GM21526 (cell line): ENCODE data around the gene FAM153A.
"Not testable (repeated sequence)": the region's sequence is repeated elsewhere in the genome, so short reads cannot be mapped to it uniquely, and the experiment has no call there.

Source experiments
- ATAC-seq: cut with Tn5 transposase; IDR thresholded peaks from one replicate; pipeline ENCODE4 v1.9.1; 2021; ENCODE audit warnings: moderate library complexity; ENCODE audit not compliant: unreplicated experiment, low FRiP score

Gene FAM153A

DNA sequence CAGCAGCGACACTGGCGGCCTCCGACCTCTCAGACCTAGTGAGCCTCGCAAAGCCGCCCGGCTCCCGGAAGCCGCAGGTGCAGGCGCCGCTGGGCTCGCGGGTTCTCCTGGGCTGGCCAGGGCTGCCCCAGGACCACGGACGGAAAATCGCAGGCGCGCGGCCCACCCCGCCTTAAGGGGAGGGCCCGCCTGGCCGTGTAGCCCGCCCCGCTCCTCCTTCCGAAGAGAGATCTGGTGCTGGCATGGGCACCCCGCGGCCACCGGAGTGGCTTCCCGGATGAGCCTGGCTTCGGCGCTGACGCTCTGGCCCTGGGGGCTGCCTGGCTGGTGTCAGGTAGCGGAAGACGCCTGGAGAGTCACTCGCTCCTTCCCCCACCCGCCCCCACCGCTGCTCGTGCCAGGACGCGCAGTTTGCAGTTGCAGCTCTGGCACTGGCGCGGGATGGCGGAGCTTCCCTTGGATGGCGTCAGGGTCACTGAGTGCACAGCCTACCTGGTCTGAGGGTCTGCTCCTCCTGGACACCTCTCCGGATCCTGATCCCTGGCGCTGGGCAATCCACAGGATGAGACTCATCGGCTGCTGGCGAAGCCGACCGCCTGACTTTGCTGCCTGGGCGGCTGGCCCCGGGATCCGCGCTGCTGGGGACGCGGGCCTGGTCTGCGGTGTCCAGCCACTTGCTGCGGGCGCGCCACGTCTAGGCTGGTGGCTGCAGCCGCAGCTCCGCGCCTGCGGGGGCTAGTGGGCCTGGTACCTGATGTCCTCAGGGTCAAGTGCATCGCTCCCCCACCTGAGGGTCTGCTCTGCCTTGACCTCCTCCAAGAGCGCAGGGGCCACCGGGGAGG is at the start of gene FAM153A:
Gene FAM153A, minus strand, starts transcription at position 108 of the 842 bp plus-strand sequence.
- not testable (repeated sequence) for ATAC-seq

DNA sequence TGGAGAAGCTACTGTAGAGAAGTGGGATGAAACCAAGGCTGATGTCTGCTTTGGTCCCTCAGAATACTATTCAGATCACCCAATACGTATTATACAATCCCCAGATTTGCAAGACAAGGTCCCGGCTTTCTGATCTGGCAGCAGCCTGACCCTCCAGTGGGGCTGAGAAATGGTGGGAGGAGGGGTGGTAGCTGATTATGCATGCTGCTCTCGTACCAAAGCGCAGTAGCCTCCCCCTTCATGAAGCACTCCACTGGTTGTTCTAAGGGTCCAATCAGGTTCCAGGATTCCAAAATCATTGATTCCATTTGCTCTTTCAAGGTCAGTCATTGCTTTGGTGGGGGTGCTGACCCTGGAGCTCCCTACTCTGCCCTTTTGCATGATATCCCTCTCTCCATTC is 49.6 kb upstream of the FAM153A start:
- ATAC-seq, result not testable (repeated sequence)

DNA sequence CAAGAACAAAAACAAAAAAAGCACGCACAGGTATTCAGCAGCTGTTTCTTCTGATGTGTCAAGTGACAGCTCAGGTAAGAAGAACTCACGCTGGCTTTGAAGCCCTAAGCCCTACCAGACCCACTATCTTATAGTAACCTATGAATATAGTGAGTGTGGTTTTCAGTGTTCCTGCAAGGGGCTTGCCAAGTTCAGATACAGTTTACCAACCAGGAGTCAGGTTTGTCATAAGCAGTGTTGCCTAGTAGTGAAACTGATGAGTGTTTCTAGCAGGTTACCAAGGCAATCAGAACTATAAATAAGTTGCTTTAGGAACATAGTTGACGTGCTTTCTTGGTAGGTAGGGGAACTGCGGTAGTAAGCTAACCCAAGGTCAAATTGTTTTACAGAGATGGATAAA is 43.4 kb upstream of the FAM153A start:
- not testable (repeated sequence) for ATAC-seq

DNA sequence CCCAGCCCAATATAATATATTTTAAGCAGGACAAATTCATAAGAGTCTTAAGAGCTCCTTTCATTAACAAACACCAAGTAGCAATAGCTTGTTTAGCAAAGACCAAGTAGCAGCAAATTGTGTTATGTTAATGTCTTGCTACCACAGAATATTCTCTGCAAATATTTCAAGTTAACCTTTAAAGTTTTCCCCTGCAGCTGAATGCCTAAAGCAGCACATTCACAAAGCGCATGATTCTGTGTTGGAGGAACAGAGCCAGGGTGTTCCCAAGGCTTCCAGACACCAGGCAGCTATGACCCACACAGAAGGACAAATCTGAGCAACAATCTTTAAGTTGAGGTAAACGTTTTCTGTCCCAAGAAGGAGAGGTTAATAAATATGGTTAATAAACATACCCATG is 42.1 kb upstream of the FAM153A start:
- not testable (repeated sequence) for ATAC-seq

DNA sequence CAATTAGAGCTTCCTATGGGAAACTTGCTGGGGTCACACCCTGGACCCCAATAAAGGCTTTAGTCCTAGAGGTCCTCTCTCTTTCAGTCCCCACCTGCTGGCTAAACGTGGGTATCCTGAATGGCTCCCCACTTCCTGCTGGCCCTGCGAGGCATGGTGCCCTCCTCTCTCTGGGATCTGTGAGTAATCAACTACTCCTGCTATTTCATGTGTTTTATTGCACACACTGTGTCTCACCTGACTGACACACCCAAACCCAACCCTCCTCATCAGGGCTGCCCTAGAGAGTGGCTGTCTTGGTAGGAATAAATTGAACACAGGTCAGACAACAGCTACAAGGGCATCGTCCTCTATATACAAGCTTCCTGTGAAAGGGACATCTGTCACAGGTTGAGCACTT is 39.8 kb upstream of the FAM153A start:
- ATAC-seq, result not testable (repeated sequence)

DNA sequence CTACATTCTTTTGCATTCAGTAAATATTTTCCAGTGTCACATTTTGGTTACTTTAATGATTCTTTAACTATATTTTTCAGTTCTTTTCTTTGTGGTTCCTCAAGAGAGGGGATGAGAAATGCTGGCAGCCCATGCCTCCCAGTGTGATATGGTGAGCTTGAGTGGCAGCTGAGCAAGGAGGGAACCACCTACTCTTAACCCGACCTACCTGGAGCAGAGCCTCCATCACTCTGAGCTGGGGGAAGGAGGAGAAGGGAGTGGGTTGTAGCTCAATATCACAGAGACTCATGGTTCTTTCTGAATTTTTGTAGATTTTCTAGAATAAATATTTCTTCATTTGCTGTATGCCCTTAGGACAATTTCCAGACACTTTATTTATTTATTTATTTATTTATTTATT is 37.0 kb upstream of the FAM153A start:
- ATAC-seq, result not testable (repeated sequence)

DNA sequence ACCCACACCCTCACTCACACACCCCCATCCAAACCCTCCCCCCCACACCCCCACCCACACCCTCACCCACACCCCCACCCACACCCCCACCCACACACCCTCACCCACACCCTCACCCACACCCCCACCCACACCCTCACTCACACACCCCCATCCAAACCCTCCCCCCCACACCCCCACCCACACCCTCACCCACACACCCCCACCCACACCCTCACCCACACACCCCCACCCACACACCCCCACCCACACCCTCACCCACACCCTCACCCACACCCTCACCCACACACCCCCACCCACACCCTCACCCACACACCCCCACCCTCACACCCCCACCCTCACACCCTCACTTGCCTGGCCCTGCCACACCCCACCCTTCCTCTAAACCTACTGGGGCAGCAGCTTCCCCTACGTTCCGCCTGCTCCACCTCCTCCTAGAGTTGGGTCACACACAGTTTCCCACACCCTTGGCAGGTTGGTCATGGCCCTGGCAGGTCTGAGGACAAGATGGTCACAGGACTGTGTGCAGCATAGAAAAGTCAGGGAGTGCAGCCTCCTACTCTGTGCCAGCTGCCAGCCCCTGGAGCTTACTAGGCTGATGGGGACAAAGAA is 30.2 kb upstream of the FAM153A start:
- ATAC-seq, result not testable (repeated sequence)

DNA sequence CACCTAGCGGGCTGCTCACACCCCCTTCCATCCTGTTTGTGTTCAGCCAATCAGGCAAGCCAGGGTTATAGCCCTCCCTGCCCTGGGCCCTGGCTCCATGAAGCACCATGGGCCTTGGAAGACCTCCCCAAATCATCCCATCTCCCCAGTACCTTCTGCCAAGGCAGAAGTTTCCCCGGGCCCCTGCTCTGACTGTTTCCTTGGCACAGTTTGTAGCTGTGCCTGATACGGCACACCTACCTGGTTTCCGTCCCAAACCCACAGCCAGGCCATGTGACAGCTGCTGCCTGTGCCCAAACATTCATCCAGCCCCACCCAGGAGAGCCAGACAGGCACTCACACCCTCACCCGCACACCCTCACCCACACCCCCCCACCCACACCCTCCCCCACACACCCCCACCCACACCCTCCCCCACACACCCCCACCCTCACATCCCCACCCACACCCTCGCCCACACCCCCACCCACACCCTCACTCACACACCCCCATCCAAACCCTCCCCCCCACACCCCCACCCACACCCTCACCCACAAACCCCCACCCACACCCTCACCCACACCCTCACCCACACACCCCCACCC is 29.6 kb upstream of the FAM153A start:
- ATAC-seq, result not testable (repeated sequence)

DNA sequence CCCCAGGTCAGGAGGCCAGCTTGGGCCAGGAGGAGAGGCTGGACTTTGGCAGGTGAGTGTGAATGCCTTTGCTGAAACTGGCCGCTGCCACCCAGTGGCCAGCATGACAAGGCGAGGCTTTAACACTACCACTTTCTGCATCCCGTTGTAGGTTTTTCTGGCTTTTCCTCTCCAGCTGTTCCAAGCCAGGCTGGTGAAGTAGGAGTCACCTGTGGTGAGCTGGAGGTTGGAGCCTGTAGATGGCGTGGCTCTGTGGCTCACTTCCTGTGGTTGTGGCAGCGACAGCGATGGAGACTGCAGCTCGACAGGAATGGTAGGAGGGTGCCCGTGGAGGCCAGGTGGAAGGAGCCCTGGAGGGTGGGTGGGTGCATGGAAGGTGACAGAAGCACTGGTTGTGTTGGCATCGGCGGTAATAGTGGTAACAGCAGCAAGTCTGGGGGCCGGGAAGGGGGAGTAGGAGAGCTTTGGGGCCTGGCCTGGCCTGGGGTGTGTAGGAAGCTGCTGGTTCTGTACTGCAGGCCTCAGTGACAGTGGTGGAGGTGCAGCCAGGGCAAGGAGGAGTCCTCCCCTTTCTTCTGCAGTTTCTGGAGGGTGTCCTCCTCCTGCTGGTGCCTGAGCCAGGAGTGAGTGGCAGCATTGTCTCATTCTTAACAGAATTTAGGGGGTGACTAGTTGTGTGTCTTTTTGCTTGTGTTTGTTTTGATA is 26.7 kb upstream of the FAM153A start:
- ATAC-seq, result not testable (repeated sequence)

DNA sequence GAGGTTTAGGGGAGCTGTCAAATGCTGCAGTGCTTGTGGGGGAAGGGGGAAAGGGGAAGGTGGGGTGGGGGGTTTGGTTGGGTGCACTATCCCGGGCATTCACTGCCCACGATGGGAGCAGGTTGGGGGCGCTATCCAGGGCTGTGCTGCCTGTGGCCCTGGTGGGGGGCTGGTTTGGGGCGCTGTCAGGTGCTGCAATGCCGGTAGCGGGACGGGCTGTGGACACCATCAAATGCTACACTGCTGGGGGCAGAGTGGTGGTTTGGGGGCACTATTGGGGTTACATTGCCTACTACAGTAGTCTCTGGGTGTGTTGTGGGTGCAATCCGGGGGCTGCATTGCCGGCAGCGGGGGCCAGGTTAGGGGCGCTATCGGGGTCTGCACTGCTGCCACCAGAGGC is 25.7 kb upstream of the FAM153A start:
- ATAC-seq, result not testable (repeated sequence)

DNA sequence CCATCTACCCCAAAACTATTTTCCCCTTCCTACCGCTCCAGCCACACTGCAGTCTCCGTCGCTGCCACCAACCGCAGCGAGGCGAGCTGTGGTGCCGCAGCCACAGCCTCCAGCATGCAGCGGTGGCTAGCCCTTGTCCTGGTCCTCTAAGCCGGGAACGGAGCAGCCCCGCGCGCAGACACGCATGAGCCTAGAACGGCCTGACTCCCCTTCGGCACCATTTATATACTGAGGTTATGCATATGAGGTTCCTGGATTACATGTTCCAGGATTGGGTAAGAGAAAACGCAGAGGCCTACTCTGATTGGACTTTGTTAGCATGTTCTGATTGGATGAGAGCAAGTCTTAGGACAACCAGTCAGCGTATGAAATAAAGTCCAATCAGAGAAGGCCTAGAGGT is 24.6 kb upstream of the FAM153A start:
- ATAC-seq, result not testable (repeated sequence)

DNA sequence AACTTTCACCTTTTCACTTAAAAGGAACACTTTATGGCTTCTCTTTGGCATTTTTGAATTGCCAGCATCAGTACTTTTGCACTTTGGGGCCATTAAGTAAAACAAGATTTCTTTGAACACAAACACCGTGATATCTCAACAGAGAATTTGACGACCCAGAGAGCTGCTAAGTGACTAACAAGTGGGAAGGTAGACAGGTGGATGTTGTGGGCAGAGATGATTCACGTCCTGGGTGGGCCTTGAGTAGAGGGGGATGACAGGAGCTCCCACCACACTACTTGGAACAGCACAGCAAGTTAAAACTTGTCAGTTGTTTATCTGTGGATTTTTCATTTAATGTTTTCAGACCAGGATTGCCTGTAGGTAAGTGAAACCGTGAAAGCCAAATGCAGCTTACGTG is 18.7 kb upstream of the FAM153A start:
- not testable (repeated sequence) for ATAC-seq

DNA sequence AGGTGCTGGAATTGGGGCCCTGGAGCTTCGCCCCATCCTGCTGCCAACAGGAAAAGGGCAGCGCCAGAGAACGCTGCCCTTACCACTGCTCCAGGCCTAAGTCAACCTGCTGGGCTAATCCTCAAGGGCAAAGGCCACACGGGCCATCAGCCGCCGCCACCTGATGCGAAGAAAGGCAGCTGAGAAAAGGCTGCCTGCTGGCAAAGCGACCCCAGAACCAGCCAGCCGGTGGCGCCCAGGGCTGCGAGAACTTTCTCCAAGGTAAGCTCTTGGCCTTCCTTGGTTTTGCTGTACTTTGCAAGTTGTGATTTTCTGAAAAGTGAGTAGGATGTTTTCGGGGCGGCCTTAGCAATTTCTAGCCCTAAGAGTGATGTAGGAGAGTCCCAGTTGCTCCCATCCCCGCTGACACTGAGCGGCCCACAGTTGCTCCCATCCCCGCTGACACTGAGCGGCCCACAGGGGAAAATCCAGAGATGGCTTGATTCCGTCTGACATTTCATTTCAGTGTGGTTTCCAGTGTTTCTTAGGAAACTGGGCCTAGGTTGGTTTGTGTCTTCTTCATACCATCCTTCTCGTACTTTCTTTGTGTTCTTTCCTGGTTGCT is 15.6 kb upstream of the FAM153A start:
- not testable (repeated sequence) for ATAC-seq

DNA sequence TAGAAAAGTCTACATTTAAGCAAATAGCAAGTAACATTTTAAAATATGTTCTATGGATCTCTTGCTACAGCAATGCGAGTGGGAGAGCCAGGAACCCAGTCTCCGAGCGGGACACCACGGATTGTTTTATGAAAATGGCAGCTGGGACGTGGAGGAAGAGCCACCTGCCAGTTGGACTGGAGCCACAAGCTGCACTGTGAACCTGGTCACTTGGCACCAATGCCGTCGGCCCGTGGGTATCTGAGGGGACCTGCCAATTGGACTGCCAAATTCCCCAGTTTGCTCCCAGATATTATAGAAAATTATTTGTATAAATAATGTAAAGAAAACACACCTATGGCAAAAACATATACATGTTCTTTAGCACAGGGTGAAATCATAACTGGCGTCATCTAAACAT is 10.6 kb upstream of the FAM153A start:
- ATAC-seq, result not testable (repeated sequence)

DNA sequence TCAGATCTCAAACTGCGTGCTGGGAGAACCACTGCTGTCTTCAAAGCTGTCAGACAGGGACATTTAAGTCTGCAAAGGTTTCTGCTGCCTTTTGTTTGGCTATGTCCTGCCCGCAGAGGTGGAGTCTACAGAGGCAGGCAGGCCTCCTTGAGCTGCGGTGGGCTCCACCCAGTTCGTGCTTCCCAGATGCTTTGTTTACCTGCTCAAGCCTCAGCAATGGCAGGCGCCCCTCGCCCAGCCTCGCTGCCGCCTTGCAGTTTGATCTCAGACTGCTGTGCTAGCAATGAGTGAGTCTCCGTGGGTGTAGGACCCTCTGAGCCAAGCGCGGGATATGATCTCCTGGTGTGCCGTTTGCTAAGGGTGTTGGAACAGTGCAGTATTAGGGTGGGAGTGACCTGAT is 8.9 kb upstream of the FAM153A start:
- ATAC-seq, result not testable (repeated sequence)

DNA sequence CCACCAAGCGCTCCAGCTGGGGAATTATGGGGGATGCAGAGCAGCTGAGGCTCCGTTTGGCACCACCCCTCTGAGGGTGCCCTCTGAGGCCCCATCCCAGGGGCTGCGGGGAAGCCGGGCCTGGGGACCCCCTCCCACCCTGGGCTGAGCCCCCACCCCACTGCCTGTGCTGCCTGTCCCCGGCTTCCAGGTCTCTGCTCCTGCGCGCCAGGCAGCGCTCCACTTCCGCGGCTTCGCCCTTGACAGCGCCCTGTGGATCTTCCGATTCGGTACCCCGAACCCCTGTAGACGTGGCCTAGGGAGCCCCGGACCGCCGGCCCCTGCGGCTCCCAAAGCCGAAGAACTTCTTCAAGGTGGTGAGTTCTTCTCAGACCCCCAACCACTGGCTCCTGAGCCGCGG is 530 bp downstream of the FAM153A start:
- not testable (repeated sequence) for ATAC-seq

DNA sequence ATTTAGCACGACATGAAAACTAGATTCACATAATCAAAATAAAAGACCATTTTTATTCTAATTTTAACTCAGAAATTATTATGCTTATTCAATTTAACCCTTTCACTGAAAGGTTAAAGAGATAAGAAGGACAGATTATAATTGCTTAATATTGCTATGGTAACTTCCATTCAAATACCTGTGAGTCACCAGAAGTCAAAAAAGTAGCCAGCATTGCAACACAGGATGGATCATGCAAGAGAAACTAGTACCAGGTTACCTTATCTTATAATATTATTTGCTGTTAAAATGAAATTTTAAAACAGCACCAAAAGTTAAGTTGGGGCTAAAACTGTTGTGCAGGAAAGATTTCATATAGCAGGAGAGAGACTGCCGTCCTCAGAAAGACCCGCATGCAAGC is 11.5 kb downstream of the FAM153A start:
- ATAC-seq, result not testable (repeated sequence)

DNA sequence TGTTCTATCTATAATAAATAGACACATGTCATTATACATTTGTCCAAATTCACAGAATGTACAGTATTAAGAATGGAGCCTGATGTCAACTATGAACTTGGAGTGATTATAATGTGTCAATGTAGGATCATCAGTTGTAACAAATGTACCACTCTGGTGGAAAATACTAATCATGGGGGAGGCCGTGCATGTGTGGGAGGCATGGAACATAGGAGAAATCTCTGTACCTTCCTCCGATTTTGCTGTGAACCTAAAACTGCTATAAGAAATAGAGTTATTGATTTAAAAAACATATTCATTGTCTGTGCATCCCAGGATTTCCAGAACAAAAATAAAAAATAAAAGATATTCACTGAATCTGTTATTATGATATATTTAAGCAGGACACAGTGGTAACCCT is 12.1 kb downstream of the FAM153A start:
- ATAC-seq, result not testable (repeated sequence)

DNA sequence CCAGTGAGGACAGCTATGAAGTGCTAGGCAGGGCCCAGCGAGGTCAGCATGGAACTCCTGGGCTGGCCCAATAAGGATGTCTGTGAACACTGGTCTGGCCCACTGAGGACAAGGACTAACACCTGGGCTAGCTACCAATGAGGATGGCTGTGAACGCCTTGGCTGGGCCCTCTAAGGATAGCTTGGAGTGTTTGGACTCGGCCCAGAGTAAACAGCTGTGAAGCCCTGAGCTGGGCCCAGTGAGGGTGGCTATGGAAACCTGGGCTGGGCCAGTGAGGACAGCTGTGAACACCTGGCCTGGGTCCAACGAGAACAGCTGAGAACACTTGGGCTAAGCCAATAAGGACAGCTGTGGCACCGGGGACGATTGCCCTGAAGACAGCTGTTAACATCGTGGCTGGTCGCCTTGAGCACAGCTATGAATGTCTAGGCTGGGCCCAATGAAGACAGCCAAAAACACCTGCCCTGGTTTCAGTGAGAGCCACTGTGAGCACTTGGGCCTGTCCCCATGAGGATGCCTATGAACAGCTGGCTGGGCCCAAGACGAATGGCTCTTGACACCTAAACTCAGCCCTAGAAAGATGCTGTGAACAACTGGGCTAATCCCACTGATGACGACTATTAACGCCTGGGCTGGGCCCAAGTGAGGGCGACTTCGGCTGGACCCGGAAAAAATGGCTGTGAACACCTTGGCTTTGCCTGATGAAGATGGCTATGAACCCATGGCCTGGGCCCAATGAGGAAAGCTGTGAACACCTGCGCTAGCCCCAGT is 18.8 kb downstream of the FAM153A start:
- ATAC-seq, result not testable (repeated sequence)

DNA sequence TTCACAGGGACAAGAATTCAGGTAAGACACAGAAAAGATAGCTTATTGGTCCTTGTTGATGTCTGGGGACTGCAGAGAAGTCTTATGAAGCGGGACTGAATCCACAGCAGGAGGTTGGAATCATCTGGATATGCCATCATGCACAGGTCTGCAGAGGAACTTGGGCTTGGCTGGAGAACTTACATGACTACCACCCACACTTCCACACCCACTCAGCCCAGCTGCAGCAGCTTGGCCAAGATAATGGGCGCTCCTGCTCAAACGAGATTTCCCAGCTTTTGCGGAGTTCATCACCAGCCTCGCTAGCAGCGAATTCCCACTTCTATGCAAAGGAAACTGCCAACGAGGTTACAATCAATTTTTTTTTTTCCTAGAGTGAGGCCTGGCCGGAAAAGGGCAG is 21.7 kb downstream of the FAM153A start:
- not testable (repeated sequence) for ATAC-seq
